HG02678 (cell line): ENCODE measurements around the gene CRIP1.

Experiments
- ATAC-seq: cut with Tn5 transposase; IDR thresholded peaks from one replicate; pipeline ENCODE4 v1.9.1; 2021; ENCODE audit warnings: mild to moderate bottlenecking, moderate library complexity; ENCODE audit not compliant: unreplicated experiment

Gene CRIP1

GRCh38 chr14:105531088-105531893 lies 44.6 kb downstream of the CRIP1 start:
- ATAC-seq: no peak

GRCh38 chr14:105531894-105532623 lies 45.4 kb downstream of the CRIP1 start:
- no peak for ATAC-seq

- no peak for ATAC-seq
Measured at GRCh38 chr14:105532735-105533141, 46.1 kb downstream of the CRIP1 start.

GRCh38 chr14:105533391-105533790 lies 46.7 kb downstream of the CRIP1 start:
- ATAC-seq: no peak

- no peak for ATAC-seq
Measured at GRCh38 chr14:105533811-105534498, 47.3 kb downstream of the CRIP1 start.

- no peak for ATAC-seq
Measured at GRCh38 chr14:105534586-105534985, 47.9 kb downstream of the CRIP1 start.

GRCh38 chr14:105536051-105536450 lies 49.4 kb downstream of the CRIP1 start:
- no peak for ATAC-seq

GRCh38 chr14:105536691-105537579 lies 50.2 kb downstream of the CRIP1 start:
- no peak for ATAC-seq

- ATAC-seq: no peak
Measured at GRCh38 chr14:105537580-105538474, 51.1 kb downstream of the CRIP1 start.
